MM.1S (cell line): Measurements from ENCODE around the gene CNPY2.
"Not testable (repeated sequence)": the region's sequence is repeated elsewhere in the genome, so short reads cannot be mapped to it uniquely, and the experiment has no call there.

Experiments used
- CTCF ChIP-seq: fragments of 300-600 bp; sonication (generic); IDR thresholded peaks from 2 replicates; pipeline ENCODE4 v1.5.1; 2016; ENCODE audit warnings: antibody characterized with exemption, low read length, mixed read lengths
- EZH2phosphoT487 ChIP-seq: fragments of 300-600 bp; sonication (generic); IDR thresholded peaks from 2 replicates; pipeline ENCODE4 v1.6.1; 2018; ENCODE audit warnings: antibody characterized with exemption, low read length

- not testable (repeated sequence) for TF ChIP-seq EZH2phosphoT487, CTCF
Observed at GRCh38 chr12:56347255-56347654, 31.5 kb upstream of the CNPY2 start.
